ENCODE measurements around the gene ALDH5A1.
"Not testable (repeated sequence)": the region's sequence is repeated elsewhere in the genome, so short reads cannot be mapped to it uniquely, and the experiment has no call there.

ALDH5A1 gene

GRCh38 chr6:24484657-24485323 lies 10.0 kb upstream of the ALDH5A1 start:
- DNase-seq (ENCODE audit: low read depth in 1 of 2, low spot score in 1 of 2) = no peak

- no peak for DNase-seq (ENCODE audit: low read depth in 1 of 2, low spot score in 1 of 2)
Observed at GRCh38 chr6:24486065-24486464, 8.7 kb upstream of the ALDH5A1 start.

DNA sequence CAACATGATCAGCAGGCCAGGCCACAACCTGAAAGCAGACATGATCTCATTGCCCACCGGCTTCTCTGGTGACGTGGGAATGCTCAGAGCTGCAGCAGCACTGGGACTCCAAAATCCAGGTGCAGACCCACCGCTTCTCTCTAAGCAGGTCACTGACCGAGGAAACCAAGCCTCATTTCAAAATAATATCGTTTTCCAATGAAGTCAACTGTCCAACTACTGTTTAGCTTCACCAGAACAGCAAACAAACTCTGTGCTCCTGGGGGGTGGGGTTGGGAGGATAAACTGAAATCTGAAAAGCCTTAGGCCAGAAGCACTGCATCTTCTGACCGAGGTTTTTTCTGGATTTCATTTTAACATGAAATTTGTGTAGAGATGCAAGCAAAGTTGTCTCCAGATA lies 5.3 kb upstream of the ALDH5A1 start, which contains the start of gene GPLD1:
Gene GPLD1, minus strand, starts transcription at position 109 of the 400 bp plus-strand sequence. Its CDS starts 67 bp downstream, at position 42.
- no peak for DNase-seq (ENCODE audit: low read depth in 1 of 2, low spot score in 1 of 2)

- no peak for DNase-seq (ENCODE audit: low read depth in 1 of 2, low spot score in 1 of 2)
Observed at GRCh38 chr6:24489881-24490280, 4.9 kb upstream of the ALDH5A1 start.

GRCh38 chr6:24490948-24491347 lies 3.8 kb upstream of the ALDH5A1 start:
- no peak for DNase-seq (ENCODE audit: low read depth in 1 of 2, low spot score in 1 of 2)

DNA sequence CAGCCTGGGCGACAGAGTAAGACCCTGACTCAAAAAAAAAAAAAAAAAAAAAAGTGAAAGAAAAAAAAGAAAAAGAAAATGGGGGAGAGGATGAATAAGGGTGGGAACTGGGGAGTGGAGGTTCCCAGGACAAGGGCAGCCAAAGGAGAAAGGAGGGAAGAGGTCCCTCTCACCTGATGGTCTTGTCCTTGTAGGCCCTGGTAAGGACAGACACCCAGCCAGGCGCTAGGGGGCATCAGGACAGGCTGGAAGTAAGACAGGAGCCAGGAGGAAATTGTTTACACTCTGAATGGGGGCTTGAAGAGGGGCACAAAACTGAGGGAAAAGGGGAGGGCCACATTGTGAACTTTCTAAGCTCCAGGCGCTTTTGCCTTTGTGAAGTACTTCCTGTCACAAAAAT lies 2.3 kb upstream of the ALDH5A1 start:
- DNase-seq (ENCODE audit: low read depth in 1 of 2, low spot score in 1 of 2) = no peak

DNA sequence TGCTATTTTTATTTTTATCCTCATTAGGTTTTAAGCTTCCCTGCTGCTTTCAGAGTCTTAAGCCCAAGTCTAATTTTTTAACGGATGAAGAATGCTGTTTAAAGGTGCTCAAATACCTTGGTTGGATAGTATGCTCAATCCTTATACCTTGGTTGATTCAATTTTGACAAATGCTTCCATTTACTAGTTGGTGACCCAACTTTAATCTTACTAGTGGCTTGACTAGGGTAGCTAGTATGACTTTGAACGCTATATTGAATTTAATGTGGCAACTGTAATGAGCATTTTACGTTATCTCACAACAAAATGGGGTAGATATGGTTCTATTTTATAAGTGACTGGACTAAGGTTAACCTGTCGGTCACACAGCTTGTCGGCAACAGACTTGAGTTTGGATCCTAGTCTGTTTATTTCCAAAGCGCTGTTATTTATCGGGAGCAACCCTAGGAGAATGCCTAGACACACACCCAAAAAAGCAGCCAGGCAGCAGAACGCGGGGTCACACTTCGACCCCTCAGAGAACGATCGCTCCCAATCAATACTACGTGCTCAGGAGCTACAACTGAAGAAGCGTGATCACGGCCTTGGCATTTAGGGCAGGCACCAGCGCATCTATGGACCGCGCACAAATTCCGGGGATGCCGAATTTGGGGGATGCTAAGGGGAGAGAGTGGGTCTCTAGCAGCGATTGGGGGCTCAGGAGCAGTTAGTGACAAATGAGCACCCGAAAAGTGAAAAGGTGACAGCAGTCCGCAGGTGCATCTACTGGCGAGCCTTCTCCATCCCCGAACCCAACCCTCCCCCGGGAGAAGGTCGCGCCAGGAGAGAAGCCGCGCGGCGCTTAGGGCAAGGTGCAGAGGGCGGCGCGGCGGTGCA lies 586 bp upstream of the ALDH5A1 start:
- DNase-seq (ENCODE audit: low read depth in 1 of 2, low spot score in 1 of 2) = no peak

GRCh38 chr6:24497254-24497970 lies 2.6 kb downstream of the ALDH5A1 start:
- no peak for DNase-seq (ENCODE audit: low read depth in 1 of 2, low spot score in 1 of 2)

GRCh38 chr6:24500683-24501082 lies 5.9 kb downstream of the ALDH5A1 start:
- DNase-seq (ENCODE audit: low read depth in 1 of 2, low spot score in 1 of 2) = no peak

- DNase-seq (ENCODE audit: low read depth in 1 of 2, low spot score in 1 of 2) = no peak
Observed at GRCh38 chr6:24501374-24501773, 6.6 kb downstream of the ALDH5A1 start.

- no peak for DNase-seq (ENCODE audit: low read depth in 1 of 2, low spot score in 1 of 2)
Observed at GRCh38 chr6:24501914-24502313, 7.1 kb downstream of the ALDH5A1 start.

- no peak for DNase-seq (ENCODE audit: low read depth in 1 of 2, low spot score in 1 of 2)
Observed at GRCh38 chr6:24504287-24504648, 9.5 kb downstream of the ALDH5A1 start.

DNA sequence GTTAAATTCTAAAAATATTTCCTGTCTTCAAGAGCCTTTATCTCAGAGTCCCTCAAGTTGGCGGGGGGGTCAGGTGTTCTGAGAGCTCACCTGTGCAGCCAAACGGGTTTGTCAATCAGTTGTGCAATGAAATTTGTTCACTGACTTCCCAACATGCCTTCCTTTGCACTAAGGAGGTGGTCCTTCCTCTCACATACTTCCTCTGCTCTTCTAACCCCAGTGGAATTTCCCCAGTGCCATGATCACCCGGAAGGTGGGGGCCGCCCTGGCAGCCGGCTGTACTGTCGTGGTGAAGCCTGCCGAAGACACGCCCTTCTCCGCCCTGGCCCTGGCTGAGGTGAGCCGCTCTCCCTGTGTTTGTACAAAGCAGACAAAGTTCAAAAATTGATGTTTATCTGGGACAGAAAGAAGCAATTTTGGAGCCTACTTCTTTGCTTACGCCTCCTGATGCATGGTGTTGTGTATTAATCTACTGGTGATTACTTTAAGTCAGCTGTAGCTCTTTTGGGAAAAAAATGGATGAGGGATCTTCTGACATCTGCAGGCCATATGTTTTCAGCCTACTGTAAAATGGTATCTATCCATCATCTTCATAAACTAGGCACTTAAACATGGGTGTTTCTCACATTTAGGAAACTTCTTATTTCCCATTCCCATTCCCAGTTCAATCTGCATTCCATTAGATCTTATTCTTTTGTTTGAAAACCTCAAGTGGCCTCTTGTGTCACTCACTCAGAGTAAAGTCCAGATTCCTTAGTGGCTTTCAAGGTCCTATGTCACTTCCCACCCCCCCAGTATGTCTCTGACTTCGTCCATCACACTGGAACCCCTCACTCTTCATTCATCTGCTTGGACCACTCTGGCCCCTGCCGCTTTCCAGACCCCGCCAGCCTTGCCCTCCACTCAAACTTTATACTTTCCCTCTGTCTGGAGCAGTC lies 10.1 kb downstream of the ALDH5A1 start:
- DNase-seq (ENCODE audit: low read depth in 1 of 2, low spot score in 1 of 2) = no peak

GRCh38 chr6:24506814-24507520 lies 12.2 kb downstream of the ALDH5A1 start:
- DNase-seq (ENCODE audit: low read depth in 1 of 2, low spot score in 1 of 2) = no peak

- DNase-seq (ENCODE audit: low read depth in 1 of 2, low spot score in 1 of 2) = not testable (repeated sequence)
Observed at GRCh38 chr6:24511976-24512375, 17.2 kb downstream of the ALDH5A1 start.

DNA sequence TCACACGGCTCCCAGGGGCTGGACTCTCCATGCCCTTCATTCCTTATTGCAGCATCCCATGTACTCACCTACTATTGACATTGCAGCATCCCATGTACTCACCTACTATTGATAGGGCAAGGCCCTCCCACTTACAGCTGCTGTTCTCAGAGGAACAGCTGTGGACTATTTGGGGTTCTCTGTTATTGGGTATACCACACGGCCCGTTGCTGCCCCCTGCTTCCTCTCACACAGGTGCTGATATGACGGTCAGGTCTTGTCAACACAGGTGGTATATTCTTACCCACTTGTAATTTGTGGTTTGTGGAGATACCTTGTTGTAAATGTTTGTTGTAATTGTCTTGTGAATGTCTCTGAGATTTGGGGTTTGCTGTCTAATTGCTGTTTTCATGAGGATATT lies 18.8 kb downstream of the ALDH5A1 start:
- DNase-seq (ENCODE audit: low read depth in 1 of 2, low spot score in 1 of 2) = no peak

DNA sequence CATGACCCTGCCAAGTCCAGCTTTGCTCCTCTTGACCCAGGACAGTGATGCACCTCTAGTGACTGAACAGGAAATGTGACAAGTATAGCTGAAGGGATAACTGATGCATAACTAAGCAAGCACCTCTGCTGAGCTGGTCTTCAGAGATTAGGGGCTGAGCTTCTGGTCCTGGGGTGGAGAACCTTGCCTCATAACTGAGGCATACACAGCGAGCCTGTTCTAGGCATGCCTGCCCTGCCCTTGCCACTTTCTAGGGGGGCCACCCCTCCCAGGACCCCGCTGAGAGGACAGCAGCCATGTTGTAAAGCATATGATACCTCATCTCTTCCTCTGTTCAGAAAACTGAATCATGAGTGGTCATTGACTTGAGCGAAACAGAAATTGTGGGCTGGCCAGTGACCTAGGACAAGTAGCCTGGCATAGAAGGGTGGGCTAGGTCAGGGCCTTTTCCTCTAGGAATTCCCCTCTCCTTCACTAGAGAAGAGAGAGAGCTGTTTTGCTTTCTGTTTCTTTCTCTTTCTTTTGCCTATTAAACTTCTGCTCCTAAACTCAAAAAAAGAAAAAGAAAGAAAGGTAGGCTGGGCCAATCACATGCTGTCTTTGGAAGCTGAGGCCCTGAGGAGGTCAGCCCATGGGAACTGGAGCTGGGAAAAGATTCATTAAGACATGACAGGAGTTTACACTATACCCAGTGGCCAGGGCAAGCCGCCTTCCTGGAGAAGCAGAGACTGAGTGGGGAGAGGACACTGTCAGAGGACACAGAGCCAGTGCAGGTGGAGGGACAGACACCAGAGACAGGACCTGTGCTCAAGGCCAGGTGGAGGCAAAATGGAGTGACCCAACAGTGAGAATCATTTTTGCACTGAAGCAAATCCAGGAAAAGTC lies 23.1 kb downstream of the ALDH5A1 start:
- DNase-seq (ENCODE audit: low read depth in 1 of 2, low spot score in 1 of 2) = no peak

DNA sequence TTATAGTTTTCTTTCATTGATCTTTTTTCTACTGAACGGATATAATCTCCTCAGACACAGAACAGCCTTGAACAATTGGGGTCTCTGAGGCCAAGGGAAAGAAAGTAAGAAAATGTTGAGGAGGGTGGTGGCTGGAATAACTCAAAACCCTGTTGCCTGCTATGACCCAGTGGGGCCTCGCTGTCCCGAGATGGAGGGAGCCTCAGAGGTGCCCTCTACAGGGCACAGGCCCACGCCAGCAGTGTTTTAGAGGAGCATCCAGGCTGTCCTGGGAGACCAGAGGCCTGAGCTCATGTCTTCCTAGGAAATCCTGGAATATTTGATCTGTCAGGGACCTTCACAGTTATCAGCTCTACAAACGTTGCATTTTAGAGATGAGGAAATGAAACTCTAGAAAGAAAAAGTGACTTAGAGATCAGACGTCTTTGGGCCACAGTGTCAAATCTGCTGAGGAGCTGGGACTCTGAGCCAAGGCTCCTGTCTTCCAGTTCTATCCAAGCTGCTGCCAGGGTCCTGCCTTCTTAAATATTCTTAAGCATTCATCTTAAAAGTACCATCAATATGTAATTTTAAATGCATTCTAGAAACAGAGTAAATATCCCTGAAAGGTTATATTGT lies 26.3 kb downstream of the ALDH5A1 start:
- peak in 1 of 2 donors; percentile 14 for DNase-seq (ENCODE audit: low read depth in 1 of 2, low spot score in 1 of 2)

Measured in activated CD4-positive, alpha-beta T cell treated with anti-CD3 and anti-CD28 coated beads, Interleukin-2, amount 50 U/mL, for 24 hours (primary cell).